Stimulated activated CD4-positive, alpha-beta T cell treated with anti-CD3 and anti-CD28 coated beads, Interleukin-4, amount 100 ng/mL, for 4 hours (primary cell): ENCODE measurements around the gene SLC19A3.
"Not testable (repeated sequence)": the region's sequence is repeated elsewhere in the genome, so short reads cannot be mapped to it uniquely, and the experiment has no call there.

ENCODE experiments used
- DNase-seq, 2 experiments: peaks; one replicate each; pipeline ENCODE4 v3.0.0-alpha.2; 2020

The SLC19A3 gene

GRCh38 chr2:227701556-227701955 is 16.3 kb downstream of the SLC19A3 start:
- DNase-seq = no peak

- no peak for DNase-seq
These were observed 20.7 kb downstream of the SLC19A3 start for GRCh38 chr2:227696990-227697679.

GRCh38 chr2:227687189-227687588 is 30.6 kb downstream of the SLC19A3 start:
- DNase-seq = no peak

- no peak for DNase-seq
These were observed 33.6 kb downstream of the SLC19A3 start for GRCh38 chr2:227684258-227684657.

GRCh38 chr2:227677928-227678327 is 39.9 kb downstream of the SLC19A3 start:
- no peak for DNase-seq

GRCh38 chr2:227674485-227674884 is 43.3 kb downstream of the SLC19A3 start:
- DNase-seq = no peak

- DNase-seq = not testable (repeated sequence)
These were observed 44.2 kb downstream of the SLC19A3 start for GRCh38 chr2:227673620-227674019.

GRCh38 chr2:227671170-227671905 is 46.5 kb downstream of the SLC19A3 start:
- DNase-seq = no peak

- DNase-seq = not testable (repeated sequence)
These were observed 51.1 kb downstream of the SLC19A3 start, which contains the start of gene SCYGR5 for GRCh38 chr2:227666631-227667170. SCYGR5 (plus strand) TSS chr2:227666804; CDS start chr2:227666804, 0 bp downstream.

- no peak for DNase-seq
These were observed 52.5 kb downstream of the SLC19A3 start for GRCh38 chr2:227665189-227665940.

GRCh38 chr2:227661827-227662226 is 56.0 kb downstream of the SLC19A3 start:
- no peak for DNase-seq

GRCh38 chr2:227661025-227661649 is 56.7 kb downstream of the SLC19A3 start:
- no peak for DNase-seq

GRCh38 chr2:227657199-227657845 is 60.5 kb downstream of the SLC19A3 start:
- DNase-seq = no peak

GRCh38 chr2:227655454-227655853 is 62.4 kb downstream of the SLC19A3 start:
- no peak for DNase-seq

GRCh38 chr2:227654426-227654825 is 63.4 kb downstream of the SLC19A3 start:
- DNase-seq = no peak

GRCh38 chr2:227653419-227653818 is 64.4 kb downstream of the SLC19A3 start:
- no peak for DNase-seq

- no peak for DNase-seq
These were observed 73.8 kb downstream of the SLC19A3 start for GRCh38 chr2:227643990-227644551.

- no peak for DNase-seq
These were observed 75.2 kb downstream of the SLC19A3 start for GRCh38 chr2:227642656-227643055.

- no peak for DNase-seq
These were observed 83.6 kb downstream of the SLC19A3 start for GRCh38 chr2:227634201-227634600.
